ENCODE measurements around the gene CRYL1.

DNA sequence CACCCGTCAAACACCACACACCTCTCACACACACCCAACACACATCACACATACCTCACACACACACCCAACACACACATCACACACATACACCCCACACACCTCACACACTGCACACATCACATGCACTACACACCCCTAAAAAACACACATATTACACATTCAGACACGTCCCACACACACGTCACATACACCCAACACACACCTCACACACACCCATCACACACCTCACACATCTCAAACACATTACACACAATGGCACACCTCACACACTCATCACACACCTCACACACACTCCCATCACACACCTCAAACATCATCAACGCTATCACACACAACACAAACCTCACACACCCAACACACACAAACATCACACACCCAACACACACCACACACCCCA lies 133.1 kb downstream of the CRYL1 start:
- no peak for TF ChIP-seq POLR2AphosphoS5 (IDR thresholded peaks at IDR 0.05)
- TF ChIP-seq, protein P1, sequence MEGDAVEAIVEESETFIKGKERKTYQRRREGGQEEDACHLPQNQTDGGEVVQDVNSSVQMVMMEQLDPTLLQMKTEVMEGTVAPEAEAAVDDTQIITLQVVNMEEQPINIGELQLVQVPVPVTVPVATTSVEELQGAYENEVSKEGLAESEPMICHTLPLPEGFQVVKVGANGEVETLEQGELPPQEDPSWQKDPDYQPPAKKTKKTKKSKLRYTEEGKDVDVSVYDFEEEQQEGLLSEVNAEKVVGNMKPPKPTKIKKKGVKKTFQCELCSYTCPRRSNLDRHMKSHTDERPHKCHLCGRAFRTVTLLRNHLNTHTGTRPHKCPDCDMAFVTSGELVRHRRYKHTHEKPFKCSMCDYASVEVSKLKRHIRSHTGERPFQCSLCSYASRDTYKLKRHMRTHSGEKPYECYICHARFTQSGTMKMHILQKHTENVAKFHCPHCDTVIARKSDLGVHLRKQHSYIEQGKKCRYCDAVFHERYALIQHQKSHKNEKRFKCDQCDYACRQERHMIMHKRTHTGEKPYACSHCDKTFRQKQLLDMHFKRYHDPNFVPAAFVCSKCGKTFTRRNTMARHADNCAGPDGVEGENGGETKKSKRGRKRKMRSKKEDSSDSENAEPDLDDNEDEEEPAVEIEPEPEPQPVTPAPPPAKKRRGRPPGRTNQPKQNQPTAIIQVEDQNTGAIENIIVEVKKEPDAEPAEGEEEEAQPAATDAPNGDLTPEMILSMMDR (IDR thresholded peaks at IDR 0.05) = no peak
- TF ChIP-seq POLR2A (IDR thresholded peaks at IDR 0.05) = no peak

Data from sigmoid colon (tissue), 4 donors.